SK-N-SH (cell line): ENCODE data around the gene TAOK3. TPM values are rescaled to one million over a fixed set of nuclear protein-coding genes. Genes with fewer than 3 reads are reported as not detected.

Experiments used
- CTCF ChIA-PET: fragments of 300-600, 350-600 bp; formaldehyde crosslinking; extraction: SDS; loops from one replicate; lab custom pipeline; 2021; lab: Yijun Ruan, JAX
- POLR2A ChIA-PET: fragments of 350-600 bp; sonication (Branson Sonifier 250); formaldehyde crosslinking; extraction: SDS; loops from one replicate; lab custom pipeline; 2020; ENCODE audit warnings: antibody characterized with exemption, inconsistent platforms; lab: Yijun Ruan, JAX
- DNase-seq: peaks from one replicate; pipeline ENCODE4 v3.0.0; 2012
- H2AFZ ChIP-seq: fragments of 200-600 bp; sonication (generic); 2 replicates; pipeline ENCODE4 v1.8.1; 2016; ENCODE audit warnings: antibody characterized with exemption, mild to moderate bottlenecking, low read depth
- H3F3A ChIP-seq: fragments of 200-600 bp; sonication (generic); replicated peaks from 2 replicates; pipeline ENCODE3; 2016; ENCODE audit warnings: antibody characterized with exemption, mild to moderate bottlenecking; ENCODE audit not compliant: insufficient read depth
- H3K27ac ChIP-seq, 2 experiments: fragments of 200-500 bp in 1 of 2; fragments of 200-600 bp in 1 of 2; sonication (Bioruptor generic) in 1 of 2; sonication (generic), shearing (Covaris generic) in 1 of 2; 2 replicates each; pipeline versions ENCODE4 v1.5.1 to v1.6.1; 2014 to 2016; ENCODE audit warnings: low read depth in 2 of 2, inconsistent platforms in 1 of 2, low read length in 1 of 2, mild to moderate bottlenecking in 1 of 2, mixed read lengths in 1 of 2
- H3K27me3 ChIP-seq: fragments of 200-600 bp; sonication (generic), shearing (Covaris generic); 2 replicates; pipeline ENCODE4 v1.6.1; 2016; ENCODE audit warnings: mixed run types; ENCODE audit not compliant: insufficient read depth
- H3K36me3 ChIP-seq, 2 experiments: fragments of 200-500 bp in 1 of 2; fragments of 200-600 bp in 1 of 2; sonication (Bioruptor generic) in 1 of 2; sonication (generic) in 1 of 2; replicated peaks in 1 of 2; 2 replicates each; pipeline versions ENCODE3 to v1.5.1; 2014 to 2016; ENCODE audit warnings: low read length in 1 of 2, mild to moderate bottlenecking in 1 of 2; ENCODE audit not compliant: insufficient read depth in 2 of 2, control insufficient read depth in 1 of 2
- H3K4me1 ChIP-seq, 2 experiments: fragments of 200-500 bp in 1 of 2; fragments of 200-600 bp in 1 of 2; sonication (Bioruptor generic) in 1 of 2; sonication (generic), shearing (Covaris generic) in 1 of 2; 2 replicates each; pipeline versions ENCODE4 v1.5.1 to v1.6.1; 2014 to 2016; ENCODE audit warnings: low read depth in 1 of 2, low read length in 1 of 2, mixed run types in 1 of 2; ENCODE audit not compliant: insufficient read depth in 2 of 2, control insufficient read depth in 1 of 2
- H3K4me2 ChIP-seq: fragments of 200-600 bp; sonication (generic), shearing (Covaris generic); 2 replicates; pipeline ENCODE4 v1.6.1; 2017; ENCODE audit warnings: mixed run types
- H3K4me3 ChIP-seq, 2 experiments: fragments of 200-500 bp in 1 of 2; fragments of 200-600 bp in 1 of 2; sonication (Bioruptor generic) in 1 of 2; sonication (generic), shearing (Covaris generic) in 1 of 2; 2 replicates each; pipeline versions ENCODE4 v1.5.1 to v1.8.1; 2014 to 2016; ENCODE audit warnings: low read depth in 2 of 2, inconsistent platforms in 1 of 2, low read length in 1 of 2, mild to moderate bottlenecking in 1 of 2, mixed read lengths in 1 of 2, moderate library complexity in 1 of 2
- H3K79me2 ChIP-seq: fragments of 200-600 bp; sonication (generic); 2 replicates; pipeline ENCODE4 v1.8.1; 2017; ENCODE audit warnings: mild to moderate bottlenecking; ENCODE audit not compliant: insufficient read depth
- H3K9ac ChIP-seq: fragments of 200-600 bp; sonication (generic); 2 replicates; pipeline ENCODE4 v1.6.1; 2017; ENCODE audit warnings: mixed run types
- H3K9me2 ChIP-seq: fragments of 200-600 bp; sonication (generic); 2 replicates; pipeline ENCODE4 v1.6.1; 2017; ENCODE audit warnings: mixed run types
- H3K9me3 ChIP-seq: fragments of 200-600 bp; sonication (generic); 2 replicates; pipeline ENCODE4 v1.6.1; 2017; ENCODE audit warnings: mixed run types, mild to moderate bottlenecking, moderate library complexity
- H4K20me1 ChIP-seq: fragments of 200-600 bp; sonication (generic); 2 replicates; pipeline ENCODE4 v1.6.1; 2017; ENCODE audit warnings: mild to moderate bottlenecking, mixed run types; ENCODE audit not compliant: insufficient read depth
- ELF1 ChIP-seq: IDR thresholded peaks from 2 replicates; pipeline ENCODE4 v1.4.0; 2012
- EP300 ChIP-seq, 2 experiments: IDR thresholded peaks; 2 replicates each; pipeline versions ENCODE4 v1.4.0 to v1.6.1; 2012; ENCODE audit warnings: borderline replicate concordance in 1 of 2, low read depth in 1 of 2, low read length in 1 of 2
- FOSL2 ChIP-seq: IDR thresholded peaks from 2 replicates; pipeline ENCODE4 v1.4.0; 2012; ENCODE audit warnings: low read depth, mild to moderate bottlenecking, moderate library complexity, borderline replicate concordance
- FOXJ3 ChIP-seq: sonication (generic); formaldehyde crosslinking; IDR thresholded peaks from 2 replicates; pipeline ENCODE4 v1.5.1; 2020; ENCODE audit warnings: mild to moderate bottlenecking, missing genetic modification reagents
- GABPA ChIP-seq: IDR thresholded peaks from 2 replicates; pipeline ENCODE4 v1.4.0; 2012; ENCODE audit warnings: low read depth, mild to moderate bottlenecking
- GATA2 ChIP-seq: sonication (generic); formaldehyde crosslinking; IDR thresholded peaks from 2 replicates; pipeline ENCODE4 v1.5.0; 2020; ENCODE audit warnings: mild to moderate bottlenecking, missing genetic modification reagents
- JUND ChIP-seq: IDR thresholded peaks from 2 replicates; pipeline ENCODE4 v1.4.0; 2012
- MXI1 ChIP-seq: IDR thresholded peaks from 2 replicates; pipeline ENCODE4 v1.6.1; 2012; ENCODE audit warnings: mild to moderate bottlenecking, low read depth, low read length, improper control_type of control experiment
- NRF1 ChIP-seq: IDR thresholded peaks from 2 replicates; pipeline ENCODE4 v1.6.1; 2012; ENCODE audit warnings: low read depth, mild to moderate bottlenecking, low read length
- RAD21 ChIP-seq: IDR thresholded peaks from 2 replicates; pipeline ENCODE4 v1.6.1; 2012; ENCODE audit warnings: mild to moderate bottlenecking, low read length
- RCOR1 ChIP-seq: fragments of 150-350 bp; IDR thresholded peaks from 2 replicates; pipeline ENCODE4 v1.6.1; 2017; ENCODE audit warnings: antibody characterized with exemption, low read length
- RFX5 ChIP-seq: IDR thresholded peaks from 2 replicates; pipeline ENCODE4 v1.6.1; 2012; ENCODE audit warnings: mild to moderate bottlenecking, improper control_type of control experiment, low read length
- SIN3A ChIP-seq: IDR thresholded peaks from 2 replicates; pipeline ENCODE4 v1.6.1; 2012; ENCODE audit warnings: low read depth, mild to moderate bottlenecking, low read length, moderate library complexity, borderline replicate concordance
- TCF12 ChIP-seq: IDR thresholded peaks from 2 replicates; pipeline ENCODE4 v1.4.0; 2012
- TEAD4 ChIP-seq: IDR thresholded peaks from 2 replicates; pipeline ENCODE4 v1.4.0; 2012; ENCODE audit warnings: mild to moderate bottlenecking, borderline replicate concordance; ENCODE audit not compliant: insufficient read depth
- YY1 ChIP-seq: IDR thresholded peaks from 2 replicates; pipeline ENCODE4 v1.4.0; 2012; ENCODE audit warnings: low read depth, mild to moderate bottlenecking
- WGBS: methylation state at CpG from one replicate; pipeline ENCODE4 v1.1.6; 2017; ENCODE audit warnings: low lambda C conversion rate; 5-methylcytosine and 5-hydroxymethylcytosine counted together
- polyA plus RNA-seq, 3 experiments: library from polyadenylated mRNA; depleted of rRNA; stranded (reverse); fragments of >200 nt; gene quantifications; 2 replicates each; pipeline ENCODE4 v1.2.3, GENCODE V29; 2012
- TF ChIP-seq, protein P1 (sequence below): IDR thresholded peaks from 2 replicates; pipeline ENCODE4 v1.4.0; 2012; ENCODE audit warnings: low read depth
- TF ChIP-seq, protein P2 (sequence below): fragments of 150-350 bp; IDR thresholded peaks from 2 replicates; pipeline ENCODE4 v1.6.1; 2017; ENCODE audit warnings: antibody characterized with exemption, low read length, low read depth, borderline replicate concordance
- TF ChIP-seq, protein P3 (sequence below): IDR thresholded peaks from 2 replicates; pipeline ENCODE4 v1.4.0; 2012; ENCODE audit warnings: low read depth, borderline replicate concordance
- TF ChIP-seq, protein P4 (sequence below): IDR thresholded peaks from 2 replicates; pipeline ENCODE4 v1.4.0; 2012; ENCODE audit warnings: low read depth, borderline replicate concordance

TAOK3 gene
- polyA plus RNA-seq, 1 of the 3 experiments (the other 2 are of a cell fraction): 18.1 TPM

DNA sequence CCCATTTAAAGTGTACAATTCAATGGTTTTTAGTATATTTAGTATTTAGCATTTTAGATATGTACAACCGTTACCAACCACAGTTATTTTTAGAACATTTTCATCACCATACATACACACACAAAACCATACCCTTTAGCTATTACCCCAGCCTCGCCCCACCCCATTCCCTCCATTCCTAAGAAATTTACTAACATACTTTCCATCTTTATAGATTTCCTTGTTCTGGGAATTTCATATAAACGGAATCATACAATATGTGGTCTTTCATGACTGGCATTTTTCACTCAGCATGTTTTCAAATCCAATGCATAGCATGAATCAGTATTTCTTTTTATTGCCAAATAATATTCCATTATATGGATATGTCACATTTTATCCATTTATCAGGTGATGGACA is 101.5 kb downstream of the TAOK3 start:
- TF ChIP-seq FOSL2 (no peak), ELF1 (no peak), SIN3A (no peak), NRF1 (no peak), RCOR1 (no peak), RAD21 (no peak), FOXJ3 (CRISPR knock-in tag) (no peak), GATA2 (CRISPR knock-in tag) (no peak), JUND (no peak), RFX5 (no peak), TCF12 (no peak), MXI1 (no peak), EP300 (IDR thresholded peaks at IDR 0.05; ENCODE audit: borderline replicate concordance in 1 of 2, low read depth in 1 of 2, low read length in 1 of 2) (no peak), YY1 (no peak), TEAD4 (no peak), GABPA (no peak)
- TF ChIP-seq, protein P1, sequence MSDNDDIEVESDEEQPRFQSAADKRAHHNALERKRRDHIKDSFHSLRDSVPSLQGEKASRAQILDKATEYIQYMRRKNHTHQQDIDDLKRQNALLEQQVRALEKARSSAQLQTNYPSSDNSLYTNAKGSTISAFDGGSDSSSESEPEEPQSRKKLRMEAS: no peak
- TF ChIP-seq, protein P2, sequence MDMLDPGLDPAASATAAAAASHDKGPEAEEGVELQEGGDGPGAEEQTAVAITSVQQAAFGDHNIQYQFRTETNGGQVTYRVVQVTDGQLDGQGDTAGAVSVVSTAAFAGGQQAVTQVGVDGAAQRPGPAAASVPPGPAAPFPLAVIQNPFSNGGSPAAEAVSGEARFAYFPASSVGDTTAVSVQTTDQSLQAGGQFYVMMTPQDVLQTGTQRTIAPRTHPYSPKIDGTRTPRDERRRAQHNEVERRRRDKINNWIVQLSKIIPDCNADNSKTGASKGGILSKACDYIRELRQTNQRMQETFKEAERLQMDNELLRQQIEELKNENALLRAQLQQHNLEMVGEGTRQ: no peak
- TF ChIP-seq, protein P3, sequence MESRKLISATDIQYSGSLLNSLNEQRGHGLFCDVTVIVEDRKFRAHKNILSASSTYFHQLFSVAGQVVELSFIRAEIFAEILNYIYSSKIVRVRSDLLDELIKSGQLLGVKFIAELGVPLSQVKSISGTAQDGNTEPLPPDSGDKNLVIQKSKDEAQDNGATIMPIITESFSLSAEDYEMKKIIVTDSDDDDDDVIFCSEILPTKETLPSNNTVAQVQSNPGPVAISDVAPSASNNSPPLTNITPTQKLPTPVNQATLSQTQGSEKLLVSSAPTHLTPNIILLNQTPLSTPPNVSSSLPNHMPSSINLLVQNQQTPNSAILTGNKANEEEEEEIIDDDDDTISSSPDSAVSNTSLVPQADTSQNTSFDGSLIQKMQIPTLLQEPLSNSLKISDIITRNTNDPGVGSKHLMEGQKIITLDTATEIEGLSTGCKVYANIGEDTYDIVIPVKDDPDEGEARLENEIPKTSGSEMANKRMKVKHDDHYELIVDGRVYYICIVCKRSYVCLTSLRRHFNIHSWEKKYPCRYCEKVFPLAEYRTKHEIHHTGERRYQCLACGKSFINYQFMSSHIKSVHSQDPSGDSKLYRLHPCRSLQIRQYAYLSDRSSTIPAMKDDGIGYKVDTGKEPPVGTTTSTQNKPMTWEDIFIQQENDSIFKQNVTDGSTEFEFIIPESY: no peak
- TF ChIP-seq, protein P4, sequence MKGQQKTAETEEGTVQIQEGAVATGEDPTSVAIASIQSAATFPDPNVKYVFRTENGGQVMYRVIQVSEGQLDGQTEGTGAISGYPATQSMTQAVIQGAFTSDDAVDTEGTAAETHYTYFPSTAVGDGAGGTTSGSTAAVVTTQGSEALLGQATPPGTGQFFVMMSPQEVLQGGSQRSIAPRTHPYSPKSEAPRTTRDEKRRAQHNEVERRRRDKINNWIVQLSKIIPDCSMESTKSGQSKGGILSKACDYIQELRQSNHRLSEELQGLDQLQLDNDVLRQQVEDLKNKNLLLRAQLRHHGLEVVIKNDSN: no peak
- TF ChIP-seq, all 33 proteins: peak for 0
- no peak overlapping the region for H3K9ac ChIP-seq

More for the DNA sequence above, 101.5 kb downstream of the TAOK3 start:
- POLR2A ChIA-PET: interaction anchor here (0.7 kb wide), 1 partner anchor 21 kb away, joined by 4 read pairs; no protein-coding TSS in a partner anchor
- CTCF ChIA-PET: no interaction called here
- no peaks in the 10 kb centered on the region for H3K9me2 ChIP-seq
- H2AFZ ChIP-seq: no peak overlapping the region
- H3F3A ChIP-seq: no peaks in the 10 kb centered on the region
- H4K20me1 ChIP-seq: no peaks in the 10 kb centered on the region
- no peak for DNase-seq
- WGBS: 92% methylated on average over 3 of the region's 3 CpGs
- H3K9me3 ChIP-seq: no peaks in the 10 kb centered on the region
- H3K27me3 ChIP-seq: no peaks in the 10 kb centered on the region
- no peaks in the 10 kb centered on the region for H3K4me1 ChIP-seq
- no peak overlapping the region for H3K27ac ChIP-seq
- H3K4me2 ChIP-seq: no peak overlapping the region
- no peaks in the 10 kb centered on the region for H3K79me2 ChIP-seq
- no peaks in the 10 kb centered on the region for H3K36me3 ChIP-seq
- no peak overlapping the region for H3K4me3 ChIP-seq
